ENCODE results near the gene CNOT4.

DNA sequence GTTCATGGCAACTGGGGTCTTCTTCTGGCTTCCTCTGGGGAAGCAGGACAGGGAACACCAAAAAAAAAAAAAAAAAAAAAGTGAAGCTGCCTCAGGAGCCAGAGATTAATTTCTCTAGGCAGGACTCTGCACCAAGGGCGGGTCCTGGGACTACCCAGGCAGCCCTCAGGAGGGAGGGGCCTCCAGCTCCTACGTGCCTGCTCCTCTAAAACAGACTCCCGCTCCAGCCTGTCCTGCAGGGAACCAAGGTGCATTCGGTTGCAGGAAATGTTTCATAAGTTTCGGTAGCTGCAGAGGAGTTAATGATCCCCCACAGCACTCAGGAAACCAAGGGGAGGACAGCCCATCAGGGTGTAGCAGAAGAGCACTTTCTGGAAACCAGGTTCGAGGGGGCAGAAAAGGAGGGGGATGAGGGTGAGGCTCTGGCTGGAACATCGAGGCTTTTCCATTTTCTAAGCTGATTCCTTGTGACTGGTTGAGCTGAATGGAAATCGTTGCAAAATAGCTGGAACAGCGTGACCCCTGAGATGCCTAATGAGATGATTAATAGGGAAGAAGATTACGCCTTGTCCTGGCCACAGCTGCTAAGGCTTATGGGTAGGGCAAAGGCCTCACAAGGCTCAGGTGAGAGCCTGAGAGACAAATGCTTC is 192.1 kb downstream of the CNOT4 start:
- TF ChIP-seq, protein P1, sequence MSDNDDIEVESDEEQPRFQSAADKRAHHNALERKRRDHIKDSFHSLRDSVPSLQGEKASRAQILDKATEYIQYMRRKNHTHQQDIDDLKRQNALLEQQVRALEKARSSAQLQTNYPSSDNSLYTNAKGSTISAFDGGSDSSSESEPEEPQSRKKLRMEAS (IDR thresholded peaks at IDR 0.05): no peak
- no peak for TF ChIP-seq SP2 (IDR thresholded peaks at IDR 0.05; ENCODE audit: low read length)
- TF ChIP-seq POLR2AphosphoS5 (IDR thresholded peaks at IDR 0.05; ENCODE audit: low read depth, low read length): no peak
- no peak for TF ChIP-seq KDM1A (IDR thresholded peaks at IDR 0.05; ENCODE audit: borderline replicate concordance, low read length)
- TF ChIP-seq SUZ12 (IDR thresholded peaks at IDR 0.05; ENCODE audit: low read length): no peak
- no peak for TF ChIP-seq TAF1 (IDR thresholded peaks at IDR 0.05; ENCODE audit: low read depth, low read length)
- TF ChIP-seq, protein P2, sequence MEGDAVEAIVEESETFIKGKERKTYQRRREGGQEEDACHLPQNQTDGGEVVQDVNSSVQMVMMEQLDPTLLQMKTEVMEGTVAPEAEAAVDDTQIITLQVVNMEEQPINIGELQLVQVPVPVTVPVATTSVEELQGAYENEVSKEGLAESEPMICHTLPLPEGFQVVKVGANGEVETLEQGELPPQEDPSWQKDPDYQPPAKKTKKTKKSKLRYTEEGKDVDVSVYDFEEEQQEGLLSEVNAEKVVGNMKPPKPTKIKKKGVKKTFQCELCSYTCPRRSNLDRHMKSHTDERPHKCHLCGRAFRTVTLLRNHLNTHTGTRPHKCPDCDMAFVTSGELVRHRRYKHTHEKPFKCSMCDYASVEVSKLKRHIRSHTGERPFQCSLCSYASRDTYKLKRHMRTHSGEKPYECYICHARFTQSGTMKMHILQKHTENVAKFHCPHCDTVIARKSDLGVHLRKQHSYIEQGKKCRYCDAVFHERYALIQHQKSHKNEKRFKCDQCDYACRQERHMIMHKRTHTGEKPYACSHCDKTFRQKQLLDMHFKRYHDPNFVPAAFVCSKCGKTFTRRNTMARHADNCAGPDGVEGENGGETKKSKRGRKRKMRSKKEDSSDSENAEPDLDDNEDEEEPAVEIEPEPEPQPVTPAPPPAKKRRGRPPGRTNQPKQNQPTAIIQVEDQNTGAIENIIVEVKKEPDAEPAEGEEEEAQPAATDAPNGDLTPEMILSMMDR (IDR thresholded peaks at IDR 0.05; ENCODE audit: control extremely low read depth in 1 of 3, insufficient read depth in 1 of 3, low read depth in 1 of 3, low read length in 3 of 3): no peak
- no peak for TF ChIP-seq CEBPB (IDR thresholded peaks at IDR 0.05; ENCODE audit: low read depth, low read length)
- TF ChIP-seq, protein P3, sequence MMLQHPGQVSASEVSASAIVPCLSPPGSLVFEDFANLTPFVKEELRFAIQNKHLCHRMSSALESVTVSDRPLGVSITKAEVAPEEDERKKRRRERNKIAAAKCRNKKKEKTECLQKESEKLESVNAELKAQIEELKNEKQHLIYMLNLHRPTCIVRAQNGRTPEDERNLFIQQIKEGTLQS (IDR thresholded peaks at IDR 0.05; ENCODE audit: insufficient read depth, low read depth, low read length): no peak
- TF ChIP-seq TBP (IDR thresholded peaks at IDR 0.05; ENCODE audit: low read depth, low read length): no peak
- TF ChIP-seq KDM5A (IDR thresholded peaks at IDR 0.05; ENCODE audit: low read length): no peak
- TF ChIP-seq YY1 (IDR thresholded peaks at IDR 0.05; ENCODE audit: low read depth, low read length): no peak
- no peak for TF ChIP-seq POLR2A (IDR thresholded peaks at IDR 0.05; ENCODE audit: control extremely low read depth in 1 of 2, low read depth in 2 of 2, low read length in 2 of 2)
- no peak for TF ChIP-seq EP300 (IDR thresholded peaks at IDR 0.05; ENCODE audit: borderline replicate concordance in 1 of 2, low read depth in 2 of 2, low read length in 2 of 2)
